HPDE6-E6E7 (cell line): Measurements from ENCODE around the gene PCGF3.

Experiments used
- DNase-seq: peaks from one replicate; pipeline ENCODE4 v3.0.0; 2011; ENCODE audit warnings: missing footprints; ENCODE audit errors: extremely low spot score

Gene PCGF3

GRCh38 chr4:780716-781492 is 75.3 kb downstream of the PCGF3 start:
- DNase-seq = no peak

- peak; percentile 99 for DNase-seq
These were observed 76.0 kb downstream of the PCGF3 start for GRCh38 chr4:781493-782216.

GRCh38 chr4:784401-785331 is 79.0 kb downstream of the PCGF3 start:
- DNase-seq = no peak

- no peak for DNase-seq
These were observed 79.9 kb downstream of the PCGF3 start for GRCh38 chr4:785332-786073.

- DNase-seq = no peak
These were observed 80.6 kb downstream of the PCGF3 start for GRCh38 chr4:786074-786741.

GRCh38 chr4:786861-787300 is 81.2 kb downstream of the PCGF3 start:
- no peak for DNase-seq

- DNase-seq = no peak
These were observed 81.9 kb downstream of the PCGF3 start for GRCh38 chr4:787561-787981.

- DNase-seq = no peak
These were observed 82.5 kb downstream of the PCGF3 start for GRCh38 chr4:788006-788635.

GRCh38 chr4:788636-789297 is 83.1 kb downstream of the PCGF3 start:
- DNase-seq = no peak

- DNase-seq = no peak
These were observed 84.2 kb downstream of the PCGF3 start for GRCh38 chr4:789571-790465.

- no peak for DNase-seq
These were observed 84.8 kb downstream of the PCGF3 start for GRCh38 chr4:790466-790820.

GRCh38 chr4:791252-791897 is 85.7 kb downstream of the PCGF3 start:
- no peak for DNase-seq

GRCh38 chr4:791898-792625 is 86.4 kb downstream of the PCGF3 start:
- no peak for DNase-seq

- no peak for DNase-seq
These were observed 87.0 kb downstream of the PCGF3 start for GRCh38 chr4:792626-793092.

GRCh38 chr4:793093-793861 is 87.6 kb downstream of the PCGF3 start:
- DNase-seq = no peak

- no peak for DNase-seq
These were observed 88.4 kb downstream of the PCGF3 start for GRCh38 chr4:793941-794621.
